Measurements from ENCODE around the gene BCL11A.
A peak's percentile ranks its signal among the peaks of the same experiment; 100 is the strongest.

The BCL11A gene

GRCh38 chr2:60531701-60532133 lies 21.7 kb downstream of the BCL11A start:
- TF ChIP-seq EZH2phosphoT487 (IDR thresholded peaks at IDR 0.05; ENCODE audit: borderline replicate concordance, low read length) (no peak), CTCF (IDR thresholded peaks at IDR 0.05; ENCODE audit: low read depth, low read length, poor library complexity, severe bottlenecking) (no peak)
- Histone ChIP-seq H3F3A (ENCODE audit: control insufficient read depth, insufficient read depth) (peaks cover 10% of the 10 kb centered on the region; the same call in 1 of the 2 replicates), H3K4me3 (ENCODE audit: low read length) (peak overlapping the region; percentile 40), H4K20me1 (ENCODE audit: control insufficient read depth, insufficient read depth, low read depth, low read length) (peaks cover 74% of the 10 kb centered on the region), H3K27me3 (ENCODE audit: control insufficient read depth, low read length) (no peaks in the 10 kb centered on the region), H3K9me2 (replicated peaks; ENCODE audit: control insufficient read depth, low read length) (no peaks in the 10 kb centered on the region), H3K36me3 (ENCODE audit: control insufficient read depth, low read length) (peaks cover 99% of the 10 kb centered on the region), H3K9me3 (ENCODE audit: control insufficient read depth, insufficient read depth, low read length) (no peaks in the 10 kb centered on the region), H3K4me2 (ENCODE audit: low read length) (peak overlapping the region; percentile 67), H3K27ac (ENCODE audit: low read depth, low read length) (peak overlapping the region; percentile 50), H3K4me1 (ENCODE audit: control insufficient read depth, low read length) (peaks cover 100% of the 10 kb centered on the region), H3K79me2 (ENCODE audit: control insufficient read depth, low read length) (peaks cover 100% of the 10 kb centered on the region)

GRCh38 chr2:60530660-60531281 lies 22.7 kb downstream of the BCL11A start:
- H3K4me3 ChIP-seq (ENCODE audit: low read length) = peak overlapping the region; percentile 36
- no peak for TF ChIP-seq EZH2phosphoT487 (IDR thresholded peaks at IDR 0.05; ENCODE audit: borderline replicate concordance, low read length)
- no peak for TF ChIP-seq CTCF (IDR thresholded peaks at IDR 0.05; ENCODE audit: low read depth, low read length, poor library complexity, severe bottlenecking)
- peaks cover 9% of the 10 kb centered on the region; the same call in 1 of the 2 replicates for H3F3A ChIP-seq (ENCODE audit: control insufficient read depth, insufficient read depth)
- peak overlapping the region; percentile 23 for H3K27ac ChIP-seq (ENCODE audit: low read depth, low read length)
- peak overlapping the region; percentile 67 for H3K4me2 ChIP-seq (ENCODE audit: low read length)
- peaks cover 99% of the 10 kb centered on the region for H3K36me3 ChIP-seq (ENCODE audit: control insufficient read depth, low read length)
- no peaks in the 10 kb centered on the region for H3K27me3 ChIP-seq (ENCODE audit: control insufficient read depth, low read length)
- peaks cover 100% of the 10 kb centered on the region for H3K4me1 ChIP-seq (ENCODE audit: control insufficient read depth, low read length)
- H3K79me2 ChIP-seq (ENCODE audit: control insufficient read depth, low read length) = peaks cover 100% of the 10 kb centered on the region
- no peaks in the 10 kb centered on the region for H3K9me3 ChIP-seq (ENCODE audit: control insufficient read depth, insufficient read depth, low read length)
- H4K20me1 ChIP-seq (ENCODE audit: control insufficient read depth, insufficient read depth, low read depth, low read length) = peaks cover 81% of the 10 kb centered on the region
- H3K9me2 ChIP-seq (replicated peaks; ENCODE audit: control insufficient read depth, low read length) = no peaks in the 10 kb centered on the region

GRCh38 chr2:60529785-60530627 lies 23.4 kb downstream of the BCL11A start:
- Histone ChIP-seq H3K27me3 (ENCODE audit: control insufficient read depth, low read length) (no peaks in the 10 kb centered on the region), H3K27ac (ENCODE audit: low read depth, low read length) (no peak overlapping the region), H3K9me3 (ENCODE audit: control insufficient read depth, insufficient read depth, low read length) (no peaks in the 10 kb centered on the region), H3K9me2 (replicated peaks; ENCODE audit: control insufficient read depth, low read length) (no peaks in the 10 kb centered on the region), H4K20me1 (ENCODE audit: control insufficient read depth, insufficient read depth, low read depth, low read length) (peaks cover 87% of the 10 kb centered on the region), H3K36me3 (ENCODE audit: control insufficient read depth, low read length) (peaks cover 99% of the 10 kb centered on the region), H3F3A (ENCODE audit: control insufficient read depth, insufficient read depth) (peaks cover 5% of the 10 kb centered on the region; the same call in 1 of the 2 replicates), H3K4me2 (ENCODE audit: low read length) (peak overlapping the region; percentile 67), H3K4me3 (ENCODE audit: low read length) (no peak overlapping the region), H3K4me1 (ENCODE audit: control insufficient read depth, low read length) (peaks cover 100% of the 10 kb centered on the region), H3K79me2 (ENCODE audit: control insufficient read depth, low read length) (peaks cover 100% of the 10 kb centered on the region)
- TF ChIP-seq CTCF (IDR thresholded peaks at IDR 0.05; ENCODE audit: low read depth, low read length, poor library complexity, severe bottlenecking) (no peak), EZH2phosphoT487 (IDR thresholded peaks at IDR 0.05; ENCODE audit: borderline replicate concordance, low read length) (no peak)

Measured in DOHH2 (cell line).